GM19467 (cell line): ENCODE data around the gene RFXANK.
"Not testable (repeated sequence)": the region's sequence is repeated elsewhere in the genome, so short reads cannot be mapped to it uniquely, and the experiment has no call there.

ENCODE experiments used
- ATAC-seq: cut with Tn5 transposase; IDR thresholded peaks from one replicate; pipeline ENCODE4 v1.9.1; 2021; ENCODE audit warnings: mild to moderate bottlenecking, moderate library complexity; ENCODE audit not compliant: unreplicated experiment

Gene RFXANK

GRCh38 chr19:19169236-19170052 is 22.6 kb upstream of the RFXANK start:
- ATAC-seq: no peak

GRCh38 chr19:19170053-19170872 is 21.8 kb upstream of the RFXANK start, which contains the start of gene MEF2B:
MEF2B (minus strand) TSS chr19:19170263; CDS start chr19:19150735, 19,528 bp downstream.
- ATAC-seq: peak; percentile 77

- ATAC-seq: no peak
Measured at GRCh38 chr19:19170873-19171672, 21.0 kb upstream of the RFXANK start.

- ATAC-seq: no peak
Measured at GRCh38 chr19:19171821-19172532, 20.1 kb upstream of the RFXANK start.

GRCh38 chr19:19173243-19173642 is 18.8 kb upstream of the RFXANK start:
- ATAC-seq: not testable (repeated sequence)

GRCh38 chr19:19176950-19177349 is 15.1 kb upstream of the RFXANK start:
- no peak for ATAC-seq

- no peak for ATAC-seq
Measured at GRCh38 chr19:19179548-19180441, 12.3 kb upstream of the RFXANK start.

GRCh38 chr19:19181488-19181998 is 10.5 kb upstream of the RFXANK start:
- ATAC-seq: no peak

GRCh38 chr19:19185853-19186740 is 6.0 kb upstream of the RFXANK start:
- no peak for ATAC-seq

- ATAC-seq: no peak
Measured at GRCh38 chr19:19186742-19187141, 5.3 kb upstream of the RFXANK start.

GRCh38 chr19:19191768-19192077 is 335 bp upstream of the RFXANK start:
- no peak for ATAC-seq

GRCh38 chr19:19192910-19193423 is 909 bp downstream of the RFXANK start:
- no peak for ATAC-seq

GRCh38 chr19:19193926-19194325 is 1.9 kb downstream of the RFXANK start:
- ATAC-seq: no peak

GRCh38 chr19:19201697-19202630 is 9.9 kb downstream of the RFXANK start:
- no peak for ATAC-seq

- no peak for ATAC-seq
Measured at GRCh38 chr19:19202707-19203011, 10.6 kb downstream of the RFXANK start.

- ATAC-seq: no peak
Measured at GRCh38 chr19:19203012-19203856, 11.2 kb downstream of the RFXANK start, which contains the start of gene NR2C2AP. NR2C2AP (minus strand) TSS chr19:19203414; CDS start chr19:19203060, 354 bp downstream.
